Osteocyte (in vitro differentiated cells): ENCODE data around the gene GPLD1. TPM values are rescaled to one million over a fixed set of nuclear protein-coding genes. Genes with fewer than 3 reads are reported as not detected.

ENCODE experiments used
- DNase-seq: peaks from one replicate; pipeline ENCODE4 v3.0.0; 2021; ENCODE audit warnings: mixed read lengths; ENCODE audit not compliant: unreplicated experiment; ENCODE audit errors: extremely low spot score
- H3K27ac Mint-ChIP-seq: one replicate; pipeline ENCODE4 v1.8.0; 2021; ENCODE audit warnings: mild to moderate bottlenecking, mixed read lengths; ENCODE audit not compliant: unreplicated experiment
- H3K27me3 Mint-ChIP-seq: one replicate; pipeline ENCODE4 v1.8.0; 2021; ENCODE audit warnings: mixed read lengths; ENCODE audit not compliant: unreplicated experiment
- H3K36me3 Mint-ChIP-seq: one replicate; pipeline ENCODE4 v1.8.0; 2021; ENCODE audit warnings: mixed read lengths; ENCODE audit not compliant: unreplicated experiment
- H3K4me1 Mint-ChIP-seq: one replicate; pipeline ENCODE4 v1.8.0; 2021; ENCODE audit warnings: mixed read lengths; ENCODE audit not compliant: unreplicated experiment
- H3K4me3 Mint-ChIP-seq: one replicate; pipeline ENCODE4 v1.8.0; 2021; ENCODE audit warnings: mild to moderate bottlenecking, moderate library complexity, mixed read lengths; ENCODE audit not compliant: unreplicated experiment
- H3K9me3 Mint-ChIP-seq: one replicate; pipeline ENCODE4 v1.8.0; 2021; ENCODE audit warnings: mixed read lengths; ENCODE audit not compliant: unreplicated experiment
- total RNA-seq: library from RNA; stranded (reverse); gene quantifications from 2 replicates; pipeline ENCODE4 v1.2.1, GENCODE V29; 2021
- TF ChIP-seq, protein P1 (sequence below): fragments of 200-600 bp; sonication (generic); IDR thresholded peaks from 2 replicates; pipeline ENCODE4 v1.5.0; 2021; ENCODE audit warnings: antibody characterized with exemption, mild to moderate bottlenecking, moderate library complexity

The GPLD1 gene
- total RNA-seq, 1 donor from 2014 or later, result 1.9 TPM

GRCh38 chr6:24490948-24491347, 1.6 kb upstream of the GPLD1 start:
- H3K4me3 Mint-ChIP-seq, result no peak overlapping the region
- H3K9me3 Mint-ChIP-seq, result no peaks in the 10 kb centered on the region
- no peak for DNase-seq
- peaks cover 12% of the 10 kb centered on the region for H3K4me1 Mint-ChIP-seq
- TF ChIP-seq, protein P1, sequence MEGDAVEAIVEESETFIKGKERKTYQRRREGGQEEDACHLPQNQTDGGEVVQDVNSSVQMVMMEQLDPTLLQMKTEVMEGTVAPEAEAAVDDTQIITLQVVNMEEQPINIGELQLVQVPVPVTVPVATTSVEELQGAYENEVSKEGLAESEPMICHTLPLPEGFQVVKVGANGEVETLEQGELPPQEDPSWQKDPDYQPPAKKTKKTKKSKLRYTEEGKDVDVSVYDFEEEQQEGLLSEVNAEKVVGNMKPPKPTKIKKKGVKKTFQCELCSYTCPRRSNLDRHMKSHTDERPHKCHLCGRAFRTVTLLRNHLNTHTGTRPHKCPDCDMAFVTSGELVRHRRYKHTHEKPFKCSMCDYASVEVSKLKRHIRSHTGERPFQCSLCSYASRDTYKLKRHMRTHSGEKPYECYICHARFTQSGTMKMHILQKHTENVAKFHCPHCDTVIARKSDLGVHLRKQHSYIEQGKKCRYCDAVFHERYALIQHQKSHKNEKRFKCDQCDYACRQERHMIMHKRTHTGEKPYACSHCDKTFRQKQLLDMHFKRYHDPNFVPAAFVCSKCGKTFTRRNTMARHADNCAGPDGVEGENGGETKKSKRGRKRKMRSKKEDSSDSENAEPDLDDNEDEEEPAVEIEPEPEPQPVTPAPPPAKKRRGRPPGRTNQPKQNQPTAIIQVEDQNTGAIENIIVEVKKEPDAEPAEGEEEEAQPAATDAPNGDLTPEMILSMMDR, result no peak
- no peak overlapping the region for H3K27ac Mint-ChIP-seq
- no peaks in the 10 kb centered on the region for H3K27me3 Mint-ChIP-seq
- H3K36me3 Mint-ChIP-seq, result no peaks in the 10 kb centered on the region

GRCh38 chr6:24489881-24490280, 503 bp upstream of the GPLD1 start:
- DNase-seq, result no peak
- Mint-ChIP-seq H3K27ac (no peak overlapping the region), H3K36me3 (no peaks in the 10 kb centered on the region), H3K27me3 (no peaks in the 10 kb centered on the region), H3K4me3 (no peak overlapping the region), H3K9me3 (no peaks in the 10 kb centered on the region), H3K4me1 (peaks cover 7% of the 10 kb centered on the region)
- TF ChIP-seq, protein P1, result no peak

DNA sequence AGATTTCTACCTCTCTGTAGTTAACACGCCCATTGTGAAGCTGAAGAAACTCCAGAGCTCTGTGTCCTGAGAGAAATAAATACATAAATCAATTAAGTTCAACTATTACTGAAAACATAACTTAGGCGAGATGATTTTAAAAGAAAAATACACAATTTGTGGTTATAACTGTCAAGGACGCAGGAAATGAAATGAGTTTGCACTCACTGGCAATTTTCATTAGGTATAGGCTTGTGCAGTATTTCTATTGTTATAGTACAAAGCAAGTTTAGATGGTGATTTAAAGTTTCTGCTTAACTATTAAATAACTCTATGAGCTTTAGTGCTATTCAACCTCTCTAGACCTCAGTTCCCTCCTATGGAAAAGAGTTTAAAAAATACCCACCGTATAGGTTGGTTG, 3.3 kb downstream of the GPLD1 start:
- Mint-ChIP-seq H3K27me3 (no peaks in the 10 kb centered on the region), H3K9me3 (no peaks in the 10 kb centered on the region), H3K27ac (no peak overlapping the region), H3K36me3 (no peaks in the 10 kb centered on the region), H3K4me1 (peaks cover 4% of the 10 kb centered on the region), H3K4me3 (no peak overlapping the region)
- no peak for DNase-seq
- TF ChIP-seq, protein P1, result no peak

DNA sequence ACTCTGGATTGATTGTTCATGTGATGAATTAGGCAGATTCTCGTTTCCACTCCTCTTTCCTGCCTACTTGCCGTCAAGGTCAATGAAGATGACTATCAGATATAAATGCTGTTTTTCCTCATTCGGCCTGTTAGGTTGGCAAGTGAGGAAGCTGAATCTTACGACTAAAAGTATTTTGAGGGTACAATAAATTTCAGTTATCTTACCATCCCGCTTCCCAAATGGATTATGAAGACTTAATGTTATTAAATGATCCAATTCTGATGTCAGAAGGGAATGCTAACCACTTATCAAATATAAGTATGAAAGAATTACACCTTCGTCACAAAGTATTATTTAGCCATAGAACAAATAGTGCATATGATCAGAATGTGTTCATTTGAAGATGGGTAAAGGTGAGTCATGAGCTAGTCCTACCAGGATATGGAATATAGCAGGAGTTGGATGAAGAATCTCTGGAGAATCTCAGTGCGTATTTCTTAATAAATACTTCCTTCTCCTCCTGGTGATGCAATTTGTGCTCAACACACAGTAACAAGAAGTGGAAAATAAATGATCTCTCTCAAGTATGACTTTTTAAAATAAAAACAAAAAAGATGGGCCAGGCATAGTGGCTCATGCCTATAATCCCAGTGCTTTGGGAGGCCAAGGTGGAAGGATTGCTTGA, 4.6 kb downstream of the GPLD1 start:
- no peak for DNase-seq
- H3K9me3 Mint-ChIP-seq, result no peaks in the 10 kb centered on the region

GRCh38 chr6:24481449-24481848, 7.9 kb downstream of the GPLD1 start:
- Mint-ChIP-seq H3K4me3 (no peak overlapping the region), H3K36me3 (no peaks in the 10 kb centered on the region), H3K9me3 (no peaks in the 10 kb centered on the region), H3K27me3 (no peaks in the 10 kb centered on the region), H3K27ac (no peak overlapping the region), H3K4me1 (peaks cover 4% of the 10 kb centered on the region)
- TF ChIP-seq, protein P1, result no peak
- DNase-seq, result peak; percentile 54

More for the DNA sequence above, 4.6 kb downstream of the GPLD1 start:
- no peak overlapping the region for H3K27ac Mint-ChIP-seq
- no peak overlapping the region for H3K4me3 Mint-ChIP-seq
- no peaks in the 10 kb centered on the region for H3K36me3 Mint-ChIP-seq
- peaks cover 4% of the 10 kb centered on the region for H3K4me1 Mint-ChIP-seq
- H3K27me3 Mint-ChIP-seq, result no peaks in the 10 kb centered on the region
- TF ChIP-seq, protein P1, result no peak
